ENCODE data around the gene MRGPRF.

DNA sequence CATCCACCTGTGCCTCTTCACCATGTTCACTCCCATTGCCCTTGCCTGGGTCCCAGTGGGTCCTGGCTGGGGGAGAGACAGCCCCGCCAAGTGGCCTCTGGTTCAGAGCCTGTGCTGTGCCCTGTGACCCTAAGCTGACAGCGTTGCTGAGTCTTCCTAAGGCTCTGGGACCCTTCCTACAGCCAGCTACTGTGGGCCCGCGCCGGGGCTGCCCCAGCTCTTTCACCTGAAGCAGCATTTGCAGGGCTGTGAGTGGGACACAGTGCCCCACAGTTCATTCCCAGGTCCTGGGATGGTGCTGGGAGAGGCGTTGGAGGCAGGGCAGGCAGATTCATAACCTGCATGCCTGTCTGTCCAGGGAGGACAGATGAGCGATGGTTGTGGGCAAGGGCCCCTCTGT, 46.4 kb upstream of the MRGPRF start:
- no peak for TF ChIP-seq EP300 (IDR thresholded peaks at IDR 0.05)
- TF ChIP-seq POLR2A (IDR thresholded peaks at IDR 0.05) = no peak
- TF ChIP-seq POLR2AphosphoS5 (IDR thresholded peaks at IDR 0.05) = no peak
- TF ChIP-seq CTCF (IDR thresholded peaks at IDR 0.05) = no peak
